Retinal pigment epithelial cell (primary cell): ENCODE results near the gene AXDND1.

Experiments
- DNase-seq: peaks from one replicate; pipeline ENCODE4 v3.0.0-alpha.2; 2010; ENCODE audit warnings: low read depth
- H3K4me3 ChIP-seq: 2 replicates; pipeline ENCODE4 v1.5.1; 2011; ENCODE audit warnings: mild to moderate bottlenecking, low read length, control low read depth, moderate library complexity
- TF ChIP-seq, protein P1 (sequence below): conservative IDR thresholded peaks from 2 replicates; pipeline ENCODE4 v1.5.1; 2011; ENCODE audit warnings: low read depth, low read length, control low read depth, inconsistent platforms

AXDND1 gene

DNA sequence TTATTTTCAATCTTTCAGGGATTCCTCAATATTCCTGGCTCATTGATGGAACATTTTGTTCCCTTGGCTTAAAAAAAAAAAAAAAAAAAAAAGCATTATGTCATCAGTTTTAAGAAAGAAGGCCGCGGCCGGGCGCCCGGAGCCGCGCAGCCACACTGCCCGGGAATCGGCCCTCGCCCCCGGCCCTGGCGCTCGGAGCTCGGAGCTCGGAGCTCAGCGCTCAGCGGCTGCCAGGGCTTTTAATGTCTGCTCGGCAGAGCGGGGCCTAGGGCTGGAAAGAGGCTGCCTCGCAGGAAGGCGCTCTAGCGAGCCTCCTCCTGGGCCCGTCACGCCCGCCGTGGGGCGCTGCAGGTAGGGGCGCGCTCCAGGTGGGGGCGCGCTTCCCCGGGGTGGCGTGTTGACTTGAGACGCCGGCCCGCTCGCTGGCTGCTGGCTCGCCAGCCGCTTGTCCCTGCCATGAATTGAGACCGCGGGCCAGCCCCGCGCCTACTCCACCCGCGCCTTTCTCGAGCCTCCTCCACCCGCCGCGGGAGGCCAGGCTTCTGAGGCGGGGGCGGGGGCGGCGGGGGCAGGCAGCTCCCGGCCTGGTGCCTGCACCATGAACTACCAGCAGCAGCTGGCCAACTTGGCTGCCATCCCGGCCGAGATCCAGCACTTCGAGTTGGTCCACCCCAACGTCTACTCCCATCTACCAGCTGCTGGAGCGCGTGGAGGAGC is 220.5 kb downstream of the AXDND1 start:
- DNase-seq, result no peak
- TF ChIP-seq, protein P1, sequence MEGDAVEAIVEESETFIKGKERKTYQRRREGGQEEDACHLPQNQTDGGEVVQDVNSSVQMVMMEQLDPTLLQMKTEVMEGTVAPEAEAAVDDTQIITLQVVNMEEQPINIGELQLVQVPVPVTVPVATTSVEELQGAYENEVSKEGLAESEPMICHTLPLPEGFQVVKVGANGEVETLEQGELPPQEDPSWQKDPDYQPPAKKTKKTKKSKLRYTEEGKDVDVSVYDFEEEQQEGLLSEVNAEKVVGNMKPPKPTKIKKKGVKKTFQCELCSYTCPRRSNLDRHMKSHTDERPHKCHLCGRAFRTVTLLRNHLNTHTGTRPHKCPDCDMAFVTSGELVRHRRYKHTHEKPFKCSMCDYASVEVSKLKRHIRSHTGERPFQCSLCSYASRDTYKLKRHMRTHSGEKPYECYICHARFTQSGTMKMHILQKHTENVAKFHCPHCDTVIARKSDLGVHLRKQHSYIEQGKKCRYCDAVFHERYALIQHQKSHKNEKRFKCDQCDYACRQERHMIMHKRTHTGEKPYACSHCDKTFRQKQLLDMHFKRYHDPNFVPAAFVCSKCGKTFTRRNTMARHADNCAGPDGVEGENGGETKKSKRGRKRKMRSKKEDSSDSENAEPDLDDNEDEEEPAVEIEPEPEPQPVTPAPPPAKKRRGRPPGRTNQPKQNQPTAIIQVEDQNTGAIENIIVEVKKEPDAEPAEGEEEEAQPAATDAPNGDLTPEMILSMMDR, result peak; percentile 62
- H3K4me3 ChIP-seq, result peak overlapping the region; percentile 36

DNA sequence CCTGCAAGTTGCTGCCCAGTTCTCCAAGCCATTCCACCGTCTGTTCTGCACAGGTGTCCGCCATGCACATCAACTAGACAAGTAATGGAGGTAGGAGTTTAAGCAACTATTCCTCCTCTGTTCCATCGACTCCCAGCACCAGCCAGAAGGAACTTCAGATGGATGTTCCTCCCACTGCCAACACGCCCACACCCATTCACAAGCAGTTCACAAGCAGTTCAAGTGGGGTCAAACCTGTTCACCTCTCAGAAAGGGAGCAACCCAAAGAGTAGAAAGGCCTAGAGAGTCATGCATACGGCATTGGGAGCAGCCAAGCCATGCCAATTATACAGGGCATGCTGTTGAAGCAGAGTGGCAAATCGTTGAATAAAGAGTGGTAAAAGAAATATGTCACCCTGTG is 221.6 kb downstream of the AXDND1 start:
- TF ChIP-seq, protein P1, result no peak

GRCh38 chr1:179588425-179589024 is 222.8 kb downstream of the AXDND1 start:
- no peak overlapping the region for H3K4me3 ChIP-seq
- TF ChIP-seq, protein P1, result no peak
- no peak for DNase-seq

More for the DNA sequence above, 221.6 kb downstream of the AXDND1 start:
- H3K4me3 ChIP-seq, result no peak overlapping the region
- DNase-seq, result no peak

- TF ChIP-seq, protein P1, result no peak
- no peak overlapping the region for H3K4me3 ChIP-seq
- DNase-seq, result no peak
Observed at GRCh38 chr1:179589509-179589908, 223.7 kb downstream of the AXDND1 start.

- TF ChIP-seq, protein P1, result no peak
- DNase-seq, result no peak
- no peak overlapping the region for H3K4me3 ChIP-seq
Observed at GRCh38 chr1:179590671-179591070, 224.9 kb downstream of the AXDND1 start.

GRCh38 chr1:179591253-179591591 is 225.5 kb downstream of the AXDND1 start:
- DNase-seq, result no peak
- TF ChIP-seq, protein P1, result no peak
- peak overlapping the region; percentile 20 for H3K4me3 ChIP-seq
